Ascending aorta (tissue), 2 donors: Measurements from ENCODE around the gene PCNX4. TPM values are rescaled to one million over a fixed set of nuclear protein-coding genes. Genes with fewer than 3 reads are reported as not detected.

ENCODE experiments used
- DNase-seq, 2 donors: peaks; one replicate each; pipeline ENCODE4 v3.0.0-alpha.2; 2019; ENCODE audit warnings: low spot score in 2 of 2
- H3K27ac ChIP-seq, 2 donors: fragments of 200-600 bp; sonication (generic); one replicate each; pipeline ENCODE4 v1.5.1; 2016 to 2017; ENCODE audit warnings: mild to moderate bottlenecking in 1 of 2
- H3K27me3 ChIP-seq: fragments of 200-600 bp; sonication (generic); one replicate; pipeline ENCODE4 v1.5.1; 2017
- H3K36me3 ChIP-seq, 2 donors: fragments of 200-600 bp; sonication (generic); one replicate each; pipeline ENCODE4 v1.5.1; 2016
- H3K4me1 ChIP-seq, 2 donors: fragments of 200-600 bp; sonication (generic); one replicate each; pipeline ENCODE4 v1.5.1; 2016 to 2017; ENCODE audit warnings: mild to moderate bottlenecking in 1 of 2
- H3K4me3 ChIP-seq, 2 donors: fragments of 200-600 bp; sonication (generic); one replicate each; pipeline ENCODE4 v1.5.1; 2016 to 2017; ENCODE audit warnings: mild to moderate bottlenecking in 1 of 2
- H3K9me3 ChIP-seq, 2 donors: fragments of 200-600 bp; sonication (generic); one replicate each; pipeline ENCODE4 v1.5.1; 2016
- intact Hi-C: fragments of 100-400 bp; cut with DNase I; formaldehyde crosslinking; loops from one replicate; pipeline ENCODE4 v1.15.1; 2023
- total RNA-seq: library from RNA; depleted of rRNA; stranded (reverse); fragments of >200 nt; gene quantifications from one replicate; pipeline ENCODE4 v1.1.0, GENCODE V29; 2016
- TF ChIP-seq, protein P1 (sequence below), 3 experiments: fragments of 200-600 bp in 2 of 3; fragments of 450-650 bp in 1 of 3; sonication (generic) in 2 of 3; IDR thresholded peaks; one replicate each; pipeline ENCODE4 v1.5.1; 2016 to 2019; ENCODE audit warnings: antibody characterized with exemption in 3 of 3, mild to moderate bottlenecking in 1 of 3, moderate library complexity in 1 of 3

The PCNX4 gene
- total RNA-seq, 1 donor from 2014 or later = 47.8 TPM

DNA sequence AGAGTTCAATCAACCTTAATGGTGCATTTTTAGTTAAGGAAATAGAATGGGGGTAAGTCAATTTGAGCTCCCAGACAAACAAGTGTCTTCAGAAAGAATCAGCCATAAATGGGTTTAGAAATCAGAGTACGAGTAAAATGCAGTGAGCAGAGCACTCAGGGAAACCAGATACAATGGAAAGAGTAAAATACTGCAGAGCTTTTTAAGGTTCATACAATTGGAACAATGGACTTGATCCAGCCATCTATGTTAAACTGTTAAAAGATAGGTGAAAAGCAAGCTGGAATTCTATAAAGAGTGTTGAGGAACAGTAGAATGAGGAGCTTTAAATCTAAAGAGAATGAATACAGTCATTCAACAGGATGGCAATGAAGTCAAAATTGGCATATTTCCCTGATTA lies 23.8 kb upstream of the PCNX4 start:
- H3K36me3 ChIP-seq = no peaks in the 10 kb centered on the region

DNA sequence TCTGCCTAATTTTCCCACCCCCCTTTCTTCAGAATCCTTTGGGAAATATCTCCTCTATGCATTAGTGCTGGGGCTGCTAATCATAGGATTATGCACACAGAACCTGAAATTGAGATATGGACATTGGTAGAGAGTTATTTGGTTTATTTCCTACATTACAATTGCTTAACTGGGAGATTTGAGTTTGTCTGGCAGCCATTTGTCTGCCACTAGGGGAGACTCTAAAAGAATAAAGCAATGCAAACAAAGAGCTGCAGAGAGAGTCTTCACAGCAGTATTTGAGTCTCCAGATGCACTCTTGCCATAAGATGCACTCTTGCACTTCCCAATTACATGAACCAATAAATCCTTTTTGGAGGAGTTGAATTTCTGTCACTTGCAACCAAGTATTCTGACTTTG lies 12.0 kb upstream of the PCNX4 start:
- Histone ChIP-seq H3K4me3 (no peak overlapping the region), H3K27ac (no peak overlapping the region), H3K4me1 (no peaks in the 10 kb centered on the region), H3K27me3 (no peaks in the 10 kb centered on the region), H3K9me3 (no peaks in the 10 kb centered on the region), H3K36me3 (no peaks in the 10 kb centered on the region)
- DNase-seq = no peak
- intact Hi-C loops = no loop called here
- TF ChIP-seq, protein P1, sequence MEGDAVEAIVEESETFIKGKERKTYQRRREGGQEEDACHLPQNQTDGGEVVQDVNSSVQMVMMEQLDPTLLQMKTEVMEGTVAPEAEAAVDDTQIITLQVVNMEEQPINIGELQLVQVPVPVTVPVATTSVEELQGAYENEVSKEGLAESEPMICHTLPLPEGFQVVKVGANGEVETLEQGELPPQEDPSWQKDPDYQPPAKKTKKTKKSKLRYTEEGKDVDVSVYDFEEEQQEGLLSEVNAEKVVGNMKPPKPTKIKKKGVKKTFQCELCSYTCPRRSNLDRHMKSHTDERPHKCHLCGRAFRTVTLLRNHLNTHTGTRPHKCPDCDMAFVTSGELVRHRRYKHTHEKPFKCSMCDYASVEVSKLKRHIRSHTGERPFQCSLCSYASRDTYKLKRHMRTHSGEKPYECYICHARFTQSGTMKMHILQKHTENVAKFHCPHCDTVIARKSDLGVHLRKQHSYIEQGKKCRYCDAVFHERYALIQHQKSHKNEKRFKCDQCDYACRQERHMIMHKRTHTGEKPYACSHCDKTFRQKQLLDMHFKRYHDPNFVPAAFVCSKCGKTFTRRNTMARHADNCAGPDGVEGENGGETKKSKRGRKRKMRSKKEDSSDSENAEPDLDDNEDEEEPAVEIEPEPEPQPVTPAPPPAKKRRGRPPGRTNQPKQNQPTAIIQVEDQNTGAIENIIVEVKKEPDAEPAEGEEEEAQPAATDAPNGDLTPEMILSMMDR (IDR thresholded peaks at IDR 0.05) = no peak

More for the DNA sequence above, 23.8 kb upstream of the PCNX4 start:
- Histone ChIP-seq H3K4me3 (no peak overlapping the region), H3K9me3 (no peaks in the 10 kb centered on the region), H3K27me3 (no peaks in the 10 kb centered on the region), H3K27ac (no peak overlapping the region), H3K4me1 (no peaks in the 10 kb centered on the region)
- DNase-seq = no peak
- TF ChIP-seq, protein P1 (IDR thresholded peaks at IDR 0.05) = no peak
- intact Hi-C loops = no loop called here

DNA sequence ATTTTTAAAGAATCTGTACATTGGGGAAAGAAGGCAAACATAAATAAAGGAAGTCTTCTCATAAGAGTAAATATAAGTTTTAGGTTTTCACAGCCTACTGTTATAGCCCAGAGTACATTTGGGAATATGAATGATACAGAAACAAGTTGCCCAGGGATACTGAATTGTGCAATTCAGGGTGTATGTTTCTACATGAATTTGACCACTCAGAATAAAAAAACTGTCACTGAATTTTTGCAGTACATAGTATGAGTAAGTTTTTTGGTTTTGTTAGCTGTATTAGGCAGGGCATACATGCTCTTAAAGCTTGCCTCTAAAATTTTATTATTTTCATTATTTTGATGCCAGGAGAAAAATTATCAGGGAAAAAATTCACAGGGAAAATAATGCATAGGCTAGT lies 6.6 kb upstream of the PCNX4 start:
- H3K36me3 ChIP-seq = no peaks in the 10 kb centered on the region
- no peaks in the 10 kb centered on the region for H3K27me3 ChIP-seq
- DNase-seq = no peak
- intact Hi-C loops = no loop called here
- no peaks in the 10 kb centered on the region for H3K4me1 ChIP-seq
- no peak overlapping the region for H3K27ac ChIP-seq
- H3K9me3 ChIP-seq = no peaks in the 10 kb centered on the region
- no peak overlapping the region for H3K4me3 ChIP-seq
- TF ChIP-seq, protein P1 (IDR thresholded peaks at IDR 0.05) = no peak

DNA sequence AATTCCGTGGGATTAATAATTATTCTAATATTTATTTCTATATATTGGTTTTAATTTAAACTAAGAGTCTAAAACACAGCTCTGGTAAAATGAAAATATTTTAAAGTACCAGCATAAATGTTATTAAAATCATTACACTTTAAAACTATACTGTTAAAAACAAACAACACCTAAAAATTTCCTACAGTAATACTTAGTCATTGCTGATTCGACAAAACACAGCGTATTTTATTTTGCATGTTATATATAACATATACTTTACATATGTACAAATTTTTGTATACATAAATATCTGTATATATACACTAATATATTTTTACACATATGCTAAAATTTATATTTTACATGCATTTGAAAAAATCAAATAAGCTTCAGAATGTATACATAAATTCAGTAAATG lies 6.0 kb upstream of the PCNX4 start:
- Histone ChIP-seq H3K27ac (no peak overlapping the region), H3K27me3 (no peaks in the 10 kb centered on the region), H3K4me1 (no peaks in the 10 kb centered on the region), H3K36me3 (no peaks in the 10 kb centered on the region), H3K4me3 (no peak overlapping the region), H3K9me3 (no peaks in the 10 kb centered on the region)
- intact Hi-C loops = no loop called here
- TF ChIP-seq, protein P1 (IDR thresholded peaks at IDR 0.05) = no peak
- DNase-seq = no peak

DNA sequence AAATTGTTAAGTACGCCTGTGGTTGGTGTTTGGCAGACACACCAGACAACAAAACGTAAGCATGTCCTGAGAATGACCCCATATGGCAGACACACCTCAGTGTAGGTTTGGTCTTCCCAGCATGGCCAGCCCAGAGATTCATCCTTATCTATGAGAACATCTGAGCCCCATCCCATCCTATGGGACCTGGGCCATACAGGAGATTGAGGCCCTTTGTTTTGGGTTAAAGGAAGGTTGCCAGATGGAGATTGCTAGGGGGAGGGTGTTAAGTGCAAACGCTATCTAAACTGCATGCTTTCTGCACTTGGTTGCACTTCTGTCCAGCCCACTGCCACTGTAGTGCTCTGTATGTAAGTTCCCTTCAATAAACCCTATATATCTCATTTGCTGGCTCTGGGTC lies 4.1 kb upstream of the PCNX4 start:
- TF ChIP-seq, protein P1 (IDR thresholded peaks at IDR 0.05) = no peak
- intact Hi-C loops = no loop called here
- Histone ChIP-seq H3K4me1 (no peaks in the 10 kb centered on the region), H3K36me3 (no peaks in the 10 kb centered on the region), H3K9me3 (no peaks in the 10 kb centered on the region), H3K4me3 (no peak overlapping the region), H3K27ac (no peak overlapping the region), H3K27me3 (no peaks in the 10 kb centered on the region)
- no peak for DNase-seq

DNA sequence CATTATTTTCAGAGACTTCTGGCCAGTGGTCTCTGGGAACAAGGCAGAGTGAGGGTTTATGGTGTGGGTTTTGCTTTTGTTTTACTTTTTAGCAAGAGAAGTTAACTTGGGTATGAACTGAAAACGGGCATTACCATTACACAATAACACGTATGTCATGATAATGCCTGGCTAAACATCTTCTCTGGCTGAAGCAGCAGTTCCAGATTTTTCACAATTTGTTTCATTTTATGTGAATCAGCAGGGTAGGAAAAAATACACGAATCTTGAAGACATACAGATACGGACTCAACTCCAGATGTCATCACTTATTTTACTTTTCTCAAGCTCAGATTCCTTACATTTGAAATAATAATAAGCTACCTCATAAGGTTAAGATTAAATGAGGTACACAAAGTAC lies 2.5 kb upstream of the PCNX4 start:
- Histone ChIP-seq H3K27me3 (no peaks in the 10 kb centered on the region), H3K4me1 (peaks cover 0 to 3% of the 10 kb centered on the region in 2 donors), H3K27ac (no peak overlapping the region), H3K9me3 (no peaks in the 10 kb centered on the region), H3K4me3 (no peak overlapping the region), H3K36me3 (no peaks in the 10 kb centered on the region)
- TF ChIP-seq, protein P1 (IDR thresholded peaks at IDR 0.05) = no peak
- DNase-seq = no peak
- intact Hi-C loops = no loop called here
